HL-60 (cell line): Measurements from ENCODE around the gene PRKAR1B.
"Not testable (repeated sequence)": the region's sequence is repeated elsewhere in the genome, so short reads cannot be mapped to it uniquely, and the experiment has no call there.

ENCODE experiments used
- GABPA ChIP-seq: IDR thresholded peaks from 2 replicates; pipeline ENCODE4 v1.6.1; 2012; ENCODE audit warnings: low read depth
- POLR2AphosphoS5 ChIP-seq: IDR thresholded peaks from 2 replicates; pipeline ENCODE4 v1.6.1; 2012; ENCODE audit warnings: low read depth
- TF ChIP-seq, protein P1 (sequence below): IDR thresholded peaks from one replicate; pipeline ENCODE4 v1.5.1; 2011; ENCODE audit warnings: low read length, control low read depth, inconsistent platforms; ENCODE audit not compliant: insufficient read depth

DNA sequence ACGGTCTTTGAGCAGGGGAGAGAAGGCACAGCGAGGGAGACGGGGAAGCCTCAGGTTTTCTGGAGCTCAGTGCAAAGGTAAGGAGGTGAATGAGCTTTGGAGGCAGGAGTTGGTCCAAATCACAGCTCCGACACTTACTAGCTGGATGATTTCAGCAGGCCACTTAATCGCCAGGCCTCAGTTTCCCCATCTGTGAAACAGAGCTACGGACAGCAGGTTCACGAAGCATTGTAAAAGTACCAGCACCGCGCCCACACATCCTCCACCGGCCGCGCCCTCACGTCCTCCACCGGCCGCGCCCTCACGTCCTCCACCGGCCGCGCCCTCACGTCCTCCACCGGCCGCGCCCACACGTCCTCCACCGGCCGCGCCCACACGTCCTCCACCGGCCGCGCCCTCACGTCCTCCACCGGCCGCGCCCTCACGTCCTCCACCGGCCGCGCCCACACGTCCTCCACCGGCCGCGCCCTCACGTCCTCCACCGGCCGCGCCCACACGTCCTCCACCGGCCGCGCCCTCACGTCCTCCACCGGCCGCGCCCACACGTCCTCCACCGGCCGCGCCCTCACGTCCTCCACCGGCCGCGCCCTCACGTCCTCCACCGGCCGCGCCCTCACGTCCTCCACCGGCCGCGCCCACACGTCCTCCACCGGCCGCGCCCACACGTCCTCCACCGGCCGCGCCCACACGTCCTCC lies 91.2 kb downstream of the PRKAR1B start:
- not testable (repeated sequence) for TF ChIP-seq POLR2AphosphoS5, GABPA
- TF ChIP-seq, protein P1, sequence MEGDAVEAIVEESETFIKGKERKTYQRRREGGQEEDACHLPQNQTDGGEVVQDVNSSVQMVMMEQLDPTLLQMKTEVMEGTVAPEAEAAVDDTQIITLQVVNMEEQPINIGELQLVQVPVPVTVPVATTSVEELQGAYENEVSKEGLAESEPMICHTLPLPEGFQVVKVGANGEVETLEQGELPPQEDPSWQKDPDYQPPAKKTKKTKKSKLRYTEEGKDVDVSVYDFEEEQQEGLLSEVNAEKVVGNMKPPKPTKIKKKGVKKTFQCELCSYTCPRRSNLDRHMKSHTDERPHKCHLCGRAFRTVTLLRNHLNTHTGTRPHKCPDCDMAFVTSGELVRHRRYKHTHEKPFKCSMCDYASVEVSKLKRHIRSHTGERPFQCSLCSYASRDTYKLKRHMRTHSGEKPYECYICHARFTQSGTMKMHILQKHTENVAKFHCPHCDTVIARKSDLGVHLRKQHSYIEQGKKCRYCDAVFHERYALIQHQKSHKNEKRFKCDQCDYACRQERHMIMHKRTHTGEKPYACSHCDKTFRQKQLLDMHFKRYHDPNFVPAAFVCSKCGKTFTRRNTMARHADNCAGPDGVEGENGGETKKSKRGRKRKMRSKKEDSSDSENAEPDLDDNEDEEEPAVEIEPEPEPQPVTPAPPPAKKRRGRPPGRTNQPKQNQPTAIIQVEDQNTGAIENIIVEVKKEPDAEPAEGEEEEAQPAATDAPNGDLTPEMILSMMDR = not testable (repeated sequence)
